Smooth muscle cell (in vitro differentiated cells): Measurements from ENCODE around the gene ST6GALNAC6. TPM values are rescaled to one million over a fixed set of nuclear protein-coding genes. Genes with fewer than 3 reads are reported as not detected.

Experiments
- DNase-seq: peaks from one replicate; lab custom pipeline; 2025; ENCODE audit not compliant: unreplicated experiment; lab: John Stamatoyannopoulos, UW
- H2AFZ ChIP-seq: fragments of 200-600 bp; sonication (generic); 2 replicates; pipeline ENCODE4 v1.6.0; 2016; ENCODE audit warnings: antibody characterized with exemption, low read depth, mild to moderate bottlenecking
- H3F3A ChIP-seq: fragments of 200-600 bp; sonication (generic); 2 replicates; pipeline ENCODE4 v1.6.0; 2017; ENCODE audit warnings: antibody characterized with exemption, low read depth
- H3K27ac ChIP-seq: fragments of 200-600 bp; sonication (generic); 2 replicates; pipeline ENCODE4 v1.5.1; 2016; ENCODE audit warnings: low read depth, mild to moderate bottlenecking
- H3K27me3 ChIP-seq: fragments of 200-600 bp; sonication (generic); 2 replicates; pipeline ENCODE4 v1.6.1; 2016; ENCODE audit warnings: low read depth, mild to moderate bottlenecking
- H3K36me3 ChIP-seq: fragments of 200-600 bp; sonication (generic); 2 replicates; pipeline ENCODE4 v1.5.1; 2016; ENCODE audit warnings: low read depth
- H3K4me1 ChIP-seq: fragments of 200-600 bp; sonication (generic); 2 replicates; pipeline ENCODE4 v1.5.1; 2016; ENCODE audit warnings: low read depth
- H3K4me2 ChIP-seq: fragments of 200-600 bp; sonication (generic); 2 replicates; pipeline ENCODE4 v1.6.0; 2016; ENCODE audit warnings: mild to moderate bottlenecking
- H3K4me3 ChIP-seq: fragments of 200-600 bp; sonication (generic); 2 replicates; pipeline ENCODE4 v1.5.1; 2016; ENCODE audit warnings: mild to moderate bottlenecking
- H3K79me2 ChIP-seq: fragments of 200-600 bp; sonication (generic); 2 replicates; pipeline ENCODE4 v1.6.0; 2016; ENCODE audit warnings: low read depth, mild to moderate bottlenecking
- H3K9ac ChIP-seq: fragments of 200-600 bp; sonication (generic); 2 replicates; pipeline ENCODE4 v1.6.0; 2016; ENCODE audit warnings: low read depth
- H3K9me3 ChIP-seq: fragments of 200-600 bp; sonication (generic); replicated peaks from 2 replicates; pipeline ENCODE4 v1.5.1; 2016; ENCODE audit warnings: low read depth
- H4K20me1 ChIP-seq: fragments of 200-600 bp; sonication (generic); 2 replicates; pipeline ENCODE4 v1.6.0; 2016; ENCODE audit warnings: low read depth
- CTCF ChIP-seq: fragments of 200-600 bp; sonication (generic); IDR thresholded peaks from 2 replicates; pipeline ENCODE4 v1.5.1; 2017; ENCODE audit warnings: borderline replicate concordance, mild to moderate bottlenecking, antibody characterized with exemption; ENCODE audit not compliant: insufficient read depth, poor library complexity, severe bottlenecking
- WGBS: methylation state at CpG from one replicate; pipeline ENCODE4 v1.1.7; 2016; ENCODE audit warnings: low lambda C conversion rate; 5-methylcytosine and 5-hydroxymethylcytosine counted together
- polyA plus RNA-seq: library from polyadenylated mRNA; unstranded; fragments of >200 nt; fragmentation: Nextera tagmentation; extraction: Ambion mirVana; gene quantifications from 2 replicates; pipeline ENCODE4 v1.2.1, GENCODE V29; 2016
- total RNA-seq: library from RNA; depleted of rRNA; stranded (reverse); fragments of >200 nt; gene quantifications from 2 replicates; pipeline ENCODE4 v1.2.3, GENCODE V29; 2014

The ST6GALNAC6 gene
- total and polyA plus RNA-seq, 2 experiments from 2014 or later: 36.4 to 65.8 TPM

- Histone ChIP-seq H3K4me3 (no peak overlapping the region), H3K4me1 (no peaks in the 10 kb centered on the region), H3K36me3 (no peaks in the 10 kb centered on the region), H3K9me3 (no peaks in the 10 kb centered on the region), H3K79me2 (no peaks in the 10 kb centered on the region), H3F3A (peaks cover 4% of the 10 kb centered on the region), H3K9ac (no peak overlapping the region), H3K27ac (no peak overlapping the region), H3K27me3 (no peaks in the 10 kb centered on the region), H3K4me2 (no peak overlapping the region), H2AFZ (no peak overlapping the region), H4K20me1 (peaks cover 8% of the 10 kb centered on the region)
- WGBS: 90% methylated on average over 13 of the region's 14 CpGs
- no peak for TF ChIP-seq CTCF
- no peak for DNase-seq
Measured at GRCh38 chr9:127943011-127943662, 43.7 kb upstream of the ST6GALNAC6 start.

- Histone ChIP-seq H3K27ac (no peak overlapping the region), H3K4me2 (no peak overlapping the region), H3K4me3 (no peak overlapping the region), H3K9ac (no peak overlapping the region), H3K9me3 (no peaks in the 10 kb centered on the region), H3F3A (peaks cover 4% of the 10 kb centered on the region), H3K36me3 (no peaks in the 10 kb centered on the region), H3K4me1 (no peaks in the 10 kb centered on the region), H3K27me3 (no peaks in the 10 kb centered on the region), H4K20me1 (peaks cover 8% of the 10 kb centered on the region), H3K79me2 (peaks cover under 1% of the 10 kb centered on the region), H2AFZ (no peak overlapping the region)
- 72% methylated on average over 18 of the region's 18 CpGs for WGBS
- TF ChIP-seq CTCF: peak; percentile 84
- no peak for DNase-seq
Measured at GRCh38 chr9:127942216-127943010, 43.0 kb upstream of the ST6GALNAC6 start.

- H3K4me2 ChIP-seq: no peak overlapping the region
- DNase-seq: no peak
- H3K4me1 ChIP-seq: peaks cover 3% of the 10 kb centered on the region
- H3K4me3 ChIP-seq: no peak overlapping the region
- peaks cover 5% of the 10 kb centered on the region for H3K79me2 ChIP-seq
- no peaks in the 10 kb centered on the region for H3K36me3 ChIP-seq
- H3K9me3 ChIP-seq: no peaks in the 10 kb centered on the region
- H4K20me1 ChIP-seq: peaks cover 8% of the 10 kb centered on the region
- H3F3A ChIP-seq: peaks cover 4% of the 10 kb centered on the region
- H3K9ac ChIP-seq: no peak overlapping the region
- TF ChIP-seq CTCF: no peak
- H3K27ac ChIP-seq: no peak overlapping the region
- no peaks in the 10 kb centered on the region for H3K27me3 ChIP-seq
- H2AFZ ChIP-seq: no peak overlapping the region
- WGBS: 93% methylated on average over 3 of the region's 3 CpGs
Measured at GRCh38 chr9:127941961-127942215, 42.5 kb upstream of the ST6GALNAC6 start.
